ENCODE measurements around the gene COLQ.

GRCh38 chr3:15562560-15562959 is 41.1 kb upstream of the COLQ start:
- TF ChIP-seq EZH2 (IDR thresholded peaks at IDR 0.05; ENCODE audit: insufficient read depth, poor library complexity, severe bottlenecking) (no peak), EZH2phosphoT487 (IDR thresholded peaks at IDR 0.05; ENCODE audit: insufficient read depth, low read depth) (no peak)
